PC-9 (cell line): ENCODE data around the gene EVC2. TPM values are rescaled to one million over a fixed set of nuclear protein-coding genes. Genes with fewer than 3 reads are reported as not detected.

Source experiments
- BruUV-seq: library from RNA; stranded (reverse); fragments of 400-500 nt; replicated peaks from 2 replicates; lab custom pipeline; 2021; lab: Mats Ljungman, UMichigan
- CTCF ChIA-PET: fragments of 300-600 bp; sonication (Branson Sonifier 250); formaldehyde crosslinking; loops from one replicate; lab custom pipeline; 2022; ENCODE audit warnings: antibody characterized with exemption; lab: Charles Lee
- POLR2A ChIA-PET: fragments of 300-600 bp; sonication (Branson Sonifier 250); formaldehyde crosslinking; loops from one replicate; lab custom pipeline; 2022; ENCODE audit warnings: antibody characterized with exemption; ENCODE audit not compliant: unreplicated experiment; lab: Charles Lee
- DNase-seq, 2 experiments: peaks; one replicate each; pipeline versions ENCODE4 v3.0.0 to v3.0.0-alpha.2; 2015 to 2022; ENCODE audit warnings: mixed read lengths in 1 of 2
- H2AFZ ChIP-seq: fragments of 200-600 bp; sonication (generic); 2 replicates; pipeline ENCODE4 v1.8.1; 2017; ENCODE audit warnings: antibody characterized with exemption
- H3F3A ChIP-seq: fragments of 200-600 bp; sonication (generic); 2 replicates; pipeline ENCODE4 v1.8.1; 2017; ENCODE audit warnings: antibody characterized with exemption, mild to moderate bottlenecking, low read depth; ENCODE audit not compliant: insufficient read depth
- H3K27ac ChIP-seq: fragments of 200-600 bp; sonication (generic); 2 replicates; pipeline ENCODE4 v1.6.1; 2016; ENCODE audit warnings: mixed run types
- H3K27me3 ChIP-seq: fragments of 200-600 bp; sonication (generic); 2 replicates; pipeline ENCODE4 v1.6.1; 2016; ENCODE audit warnings: low read depth, mixed run types; ENCODE audit not compliant: insufficient read depth
- H3K36me3 ChIP-seq: fragments of 200-600 bp; sonication (generic); 2 replicates; pipeline ENCODE4 v1.6.1; 2016; ENCODE audit warnings: low read depth, mixed run types
- H3K4me1 ChIP-seq: fragments of 200-600 bp; sonication (generic); replicated peaks from 2 replicates; pipeline ENCODE4 v1.6.1; 2016; ENCODE audit warnings: mixed run types; ENCODE audit not compliant: insufficient read depth
- H3K4me2 ChIP-seq: fragments of 200-600 bp; sonication (generic); 2 replicates; pipeline ENCODE4 v1.6.1; 2017; ENCODE audit warnings: mixed run types
- H3K4me3 ChIP-seq: fragments of 200-600 bp; sonication (generic); 2 replicates; pipeline ENCODE4 v1.6.1; 2016; ENCODE audit warnings: mixed run types
- H3K79me2 ChIP-seq: fragments of 200-600 bp; sonication (generic); 2 replicates; pipeline ENCODE4 v1.6.1; 2017; ENCODE audit warnings: low read depth, mixed run types
- H3K9me2 ChIP-seq: fragments of 200-600 bp; sonication (generic); 2 replicates; pipeline ENCODE4 v1.8.1; 2017; ENCODE audit warnings: mild to moderate bottlenecking; ENCODE audit not compliant: insufficient read depth
- H3K9me3 ChIP-seq: fragments of 200-600 bp; sonication (generic); 2 replicates; pipeline ENCODE4 v1.8.1; 2016; ENCODE audit warnings: low read depth; ENCODE audit not compliant: insufficient read depth
- H4K20me1 ChIP-seq: fragments of 200-600 bp; sonication (generic); 2 replicates; pipeline ENCODE4 v1.8.1; 2017; ENCODE audit not compliant: insufficient read depth
- CTCF ChIP-seq: fragments of 200-600 bp; sonication (generic); conservative IDR thresholded peaks from 2 replicates; pipeline ENCODE4 v1.6.1; 2017; ENCODE audit warnings: mixed run types, antibody characterized with exemption, mild to moderate bottlenecking, moderate library complexity
- EZH2 ChIP-seq: fragments of 200-600 bp; sonication (generic); IDR thresholded peaks from 2 replicates; pipeline ENCODE4 v1.8.0; 2017; ENCODE audit warnings: antibody characterized with exemption, low read depth
- intact Hi-C: fragments of 100-400 bp; cut with micrococcal nuclease; formaldehyde crosslinking; loops from one replicate; pipeline ENCODE4 v1.10.0; 2022; ENCODE audit not compliant: unreplicated experiment
- total RNA-seq: library from RNA; stranded (reverse); gene quantifications from 2 replicates; pipeline ENCODE4 v1.2.3, GENCODE V29; 2021

EVC2 gene
- total RNA-seq, 1 experiment from 2014 or later = 1.4 TPM

- H3K27me3 ChIP-seq = no peaks in the 10 kb centered on the region
- TF ChIP-seq EZH2 = no peak
- TF ChIP-seq CTCF = no peak
Measured at GRCh38 chr4:5749568-5749967, 41.2 kb upstream of the EVC2 start.

GRCh38 chr4:5747738-5748375 lies 39.5 kb upstream of the EVC2 start:
- Histone ChIP-seq H3K79me2 (no peaks in the 10 kb centered on the region), H3F3A (no peaks in the 10 kb centered on the region), H3K27ac (no peak overlapping the region), H3K9me2 (no peaks in the 10 kb centered on the region), H3K4me2 (no peak overlapping the region), H3K4me3 (no peak overlapping the region), H4K20me1 (no peaks in the 10 kb centered on the region), H3K9me3 (no peaks in the 10 kb centered on the region), H3K27me3 (no peaks in the 10 kb centered on the region), H3K4me1 (no peaks in the 10 kb centered on the region), H3K36me3 (no peaks in the 10 kb centered on the region), H2AFZ (no peak overlapping the region)
- POLR2A ChIA-PET = interaction anchor here (0.6 kb wide), 2 partner anchors 40 to 610 kb away, joined by 3 to 5 read pairs; no protein-coding TSS in a partner anchor
- intact Hi-C loops = loop anchor here (5.0 kb wide), 1 partner anchor 36 kb away; the partner anchor contains the start of gene EVC
- DNase-seq = peak in 1 of 2 experiments; percentile 37
- CTCF ChIA-PET = no interaction called here
- BruUV-seq = no TSS peak
- no peak for TF ChIP-seq EZH2
- TF ChIP-seq CTCF = no peak

More at GRCh38 chr4:5749568-5749967, 41.2 kb upstream of the EVC2 start:
- H3K9me3 ChIP-seq = no peaks in the 10 kb centered on the region
- CTCF ChIA-PET = no interaction called here
- H3K9me2 ChIP-seq = no peaks in the 10 kb centered on the region
- no peaks in the 10 kb centered on the region for H3K79me2 ChIP-seq
- DNase-seq = no peak
- H2AFZ ChIP-seq = no peak overlapping the region
- intact Hi-C loops = loop anchor here (5.0 kb wide), 1 partner anchor 37 kb away; the partner anchor contains the start of gene EVC
- H3K36me3 ChIP-seq = no peaks in the 10 kb centered on the region
- peaks cover 10% of the 10 kb centered on the region for H3K4me1 ChIP-seq
- H3F3A ChIP-seq = no peaks in the 10 kb centered on the region
- H3K4me3 ChIP-seq = no peak overlapping the region
- POLR2A ChIA-PET = no interaction called here
- no peak overlapping the region for H3K4me2 ChIP-seq
- no TSS peak for BruUV-seq
- no peak overlapping the region for H3K27ac ChIP-seq
- no peaks in the 10 kb centered on the region for H4K20me1 ChIP-seq

GRCh38 chr4:5746829-5747737 lies 38.7 kb upstream of the EVC2 start:
- H4K20me1 ChIP-seq = no peaks in the 10 kb centered on the region
- no peaks in the 10 kb centered on the region for H3K79me2 ChIP-seq
- TF ChIP-seq CTCF = no peak
- TF ChIP-seq EZH2 = no peak
- H3K9me2 ChIP-seq = no peaks in the 10 kb centered on the region
- ChIA-PET CTCF (no interaction called here), POLR2A (interaction anchor here (0.6 kb wide), 2 partner anchors 40 to 609 kb away, joined by 3 to 5 read pairs; no protein-coding TSS in a partner anchor)
- no TSS peak for BruUV-seq
- intact Hi-C loops = loop anchor here (5.0 kb wide), 1 partner anchor 35 kb away; the partner anchor contains the start of gene EVC
- H3K4me2 ChIP-seq = no peak overlapping the region
- no peak overlapping the region for H3K4me3 ChIP-seq
- DNase-seq = no peak
- H2AFZ ChIP-seq = no peak overlapping the region
- H3K27me3 ChIP-seq = no peaks in the 10 kb centered on the region
- no peak overlapping the region for H3K27ac ChIP-seq
- no peaks in the 10 kb centered on the region for H3K4me1 ChIP-seq
- H3K9me3 ChIP-seq = no peaks in the 10 kb centered on the region
- H3K36me3 ChIP-seq = no peaks in the 10 kb centered on the region
- no peaks in the 10 kb centered on the region for H3F3A ChIP-seq
